HG02840 (cell line): ENCODE data around the gene SHANK1.

Experiments used
- ATAC-seq: cut with Tn5 transposase; IDR thresholded peaks from one replicate; pipeline ENCODE4 v1.9.1; 2021; ENCODE audit warnings: mild to moderate bottlenecking, moderate library complexity, moderate number of reproducible peaks; ENCODE audit not compliant: unreplicated experiment, low FRiP score

The SHANK1 gene

DNA sequence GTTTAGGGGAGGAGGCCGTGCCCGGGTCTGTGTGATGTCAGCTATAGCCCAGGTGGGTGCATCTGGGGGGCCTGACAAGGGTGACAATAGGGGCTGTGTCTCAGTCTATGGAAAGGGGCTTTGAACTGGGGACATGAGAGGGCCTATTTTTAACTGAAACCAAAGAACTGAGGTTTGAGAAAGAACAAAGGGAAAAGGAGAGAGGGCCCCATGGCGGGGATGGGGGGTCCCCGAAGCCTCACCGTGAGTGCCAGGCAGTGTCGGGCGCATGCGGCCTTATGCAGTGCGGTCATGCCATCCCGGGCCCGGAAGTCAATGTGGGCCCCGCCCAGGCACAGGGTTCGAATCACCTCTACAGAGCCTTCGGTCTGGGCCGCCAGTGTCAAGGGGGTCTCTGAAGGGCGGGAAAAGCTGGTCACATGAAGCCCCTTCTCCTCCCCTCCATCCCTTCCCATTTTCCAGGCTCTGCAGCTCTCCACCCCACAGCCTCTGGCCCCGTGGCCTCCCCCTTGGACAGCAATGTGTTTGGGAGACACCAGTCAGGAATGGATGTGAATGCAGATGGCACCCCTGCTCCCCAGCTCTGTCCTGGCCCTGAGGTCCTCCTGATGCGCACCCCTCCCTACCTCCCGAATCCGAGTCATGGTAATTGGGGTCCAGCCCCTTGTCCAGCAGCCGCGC lies 5.9 kb downstream of the SHANK1 start:
- no peak for ATAC-seq

GRCh38 chr19:50712833-50713232 lies 6.8 kb downstream of the SHANK1 start:
- no peak for ATAC-seq

- no peak for ATAC-seq
These were observed 7.8 kb downstream of the SHANK1 start for GRCh38 chr19:50711805-50712204.

DNA sequence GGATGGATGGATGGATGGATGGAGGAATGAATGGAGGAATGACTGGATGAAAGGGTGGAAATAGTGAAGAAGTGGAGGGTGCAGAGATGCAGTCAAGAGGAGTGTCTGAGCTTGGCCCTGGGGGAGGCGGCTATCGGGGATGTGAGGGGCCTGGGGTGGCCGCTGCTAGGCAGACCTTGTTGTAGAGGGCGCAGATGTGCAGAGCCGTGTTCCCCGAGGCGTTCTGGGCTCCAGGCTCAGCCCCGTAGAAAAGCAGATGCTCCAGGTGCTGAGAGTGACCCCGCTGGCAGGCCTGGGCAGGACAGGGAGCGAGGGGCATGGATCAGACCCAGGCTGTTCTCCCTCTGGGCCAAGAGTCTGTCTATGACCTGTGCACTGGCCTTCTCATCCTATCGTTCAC lies 8.4 kb downstream of the SHANK1 start:
- no peak for ATAC-seq

- no peak for ATAC-seq
These were observed 9.0 kb downstream of the SHANK1 start for GRCh38 chr19:50710612-50711011.

GRCh38 chr19:50710094-50710493 lies 9.5 kb downstream of the SHANK1 start:
- ATAC-seq, result no peak

DNA sequence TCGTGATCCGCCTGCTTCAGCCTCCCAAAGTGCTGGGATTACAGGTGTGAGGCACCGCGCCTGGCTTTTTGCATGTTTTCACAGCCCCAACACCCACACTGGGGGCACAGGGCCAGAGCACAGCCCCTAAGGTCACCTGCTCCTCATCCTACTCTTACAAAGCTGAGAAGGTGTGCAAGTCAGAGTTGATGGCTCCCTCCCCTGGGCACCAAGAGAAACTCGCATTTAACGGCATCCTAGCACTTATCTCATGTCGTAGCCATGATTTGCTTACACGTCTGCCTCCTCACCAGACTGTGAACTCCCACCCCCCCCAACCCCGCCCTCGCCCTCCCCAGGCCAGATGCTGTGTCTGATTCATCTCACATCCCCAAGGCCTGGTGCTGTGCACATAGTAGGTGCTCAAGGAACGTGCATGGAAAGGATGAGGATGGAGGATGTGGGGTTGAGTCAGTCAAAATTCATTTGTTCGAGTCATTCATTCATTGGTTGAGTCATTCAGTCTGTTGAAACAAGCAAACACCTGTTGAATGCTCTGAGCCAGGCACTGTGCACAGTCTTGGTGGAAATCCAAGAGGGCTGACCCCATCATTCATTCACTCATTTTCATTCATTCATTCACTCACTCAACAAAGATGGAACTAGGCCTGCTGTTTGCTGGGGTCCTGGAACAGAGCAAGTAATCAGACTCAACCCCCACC lies 11.3 kb downstream of the SHANK1 start:
- no peak for ATAC-seq

DNA sequence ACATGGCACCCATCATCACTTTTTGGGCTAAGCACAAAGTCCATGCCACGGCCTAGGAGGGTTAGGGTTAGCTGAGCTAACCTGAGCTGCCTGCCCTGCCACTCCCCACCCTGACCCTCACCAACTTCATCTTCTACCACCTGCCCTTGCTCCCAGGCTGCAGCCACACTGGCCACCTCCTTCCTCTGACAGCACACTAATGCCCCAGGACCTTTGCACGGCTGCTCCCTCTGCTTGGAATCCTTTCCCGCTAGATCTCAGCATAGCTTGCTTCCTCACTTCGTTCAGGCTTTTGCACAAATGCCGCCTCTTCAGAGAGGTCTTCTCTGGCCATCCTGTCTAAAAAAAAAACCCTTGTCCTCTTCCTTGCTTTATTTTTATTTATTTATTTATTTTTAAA lies 13.2 kb downstream of the SHANK1 start:
- no peak for ATAC-seq

- ATAC-seq, result no peak
These were observed 14.1 kb downstream of the SHANK1 start for GRCh38 chr19:50705422-50706019.

GRCh38 chr19:50703915-50704796 lies 15.4 kb downstream of the SHANK1 start:
- ATAC-seq, result no peak

DNA sequence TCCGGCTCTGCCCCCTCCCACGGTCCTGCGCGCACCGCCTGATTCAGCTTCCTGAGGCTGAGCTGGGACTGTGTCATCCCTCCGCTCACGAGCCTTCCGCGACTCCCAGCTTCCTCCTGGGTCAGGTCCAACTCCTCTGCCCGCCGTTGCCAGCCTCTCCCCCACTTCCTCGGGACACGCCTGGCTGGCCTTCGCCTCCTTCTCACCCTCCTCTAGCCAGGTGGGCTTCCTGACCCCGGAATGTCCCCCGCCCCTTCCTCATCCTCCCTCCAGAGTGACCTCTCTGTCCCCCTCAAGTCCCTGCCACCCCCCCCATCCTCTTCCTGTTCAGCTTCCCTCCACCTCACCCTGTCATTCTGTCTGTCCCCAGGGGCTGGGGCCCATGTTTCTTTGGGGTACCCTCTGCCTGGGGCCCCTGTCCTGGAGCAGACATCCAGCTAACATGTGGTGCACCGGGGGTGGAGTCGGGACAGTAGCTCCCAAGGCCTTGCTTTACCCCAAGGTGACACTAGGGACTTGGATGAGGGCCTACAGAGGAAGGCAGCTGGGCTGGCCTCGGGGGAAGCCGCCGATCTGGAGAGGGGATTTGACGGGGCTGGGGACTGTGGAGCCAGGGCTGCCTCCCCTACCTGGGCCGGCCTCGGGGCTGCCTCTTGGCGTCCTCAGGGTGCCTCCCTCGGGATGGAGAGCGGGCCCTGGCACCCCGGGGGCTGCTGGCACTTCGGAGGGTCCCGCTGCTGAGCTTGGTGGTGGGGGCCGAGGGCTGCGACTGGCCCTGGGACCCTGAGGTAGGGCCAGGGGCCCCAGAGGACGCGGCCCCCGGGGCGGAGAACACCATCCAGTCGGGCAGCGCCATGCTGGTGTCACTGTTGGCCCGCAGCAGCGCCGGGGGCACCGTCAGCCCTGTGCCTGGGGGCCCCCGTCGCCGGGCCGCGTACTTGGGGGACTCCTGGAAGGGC lies 16.5 kb downstream of the SHANK1 start:
- no peak for ATAC-seq

- ATAC-seq, result no peak
These were observed 17.3 kb downstream of the SHANK1 start for GRCh38 chr19:50702158-50702870.

- ATAC-seq, result no peak
These were observed 18.1 kb downstream of the SHANK1 start for GRCh38 chr19:50701367-50701985.

- no peak for ATAC-seq
These were observed 22.0 kb downstream of the SHANK1 start for GRCh38 chr19:50697414-50698124.

- no peak for ATAC-seq
These were observed 23.5 kb downstream of the SHANK1 start for GRCh38 chr19:50696094-50696483.

- ATAC-seq, result no peak
These were observed 24.1 kb downstream of the SHANK1 start for GRCh38 chr19:50695251-50696093.

GRCh38 chr19:50694815-50695145 lies 24.8 kb downstream of the SHANK1 start:
- no peak for ATAC-seq
